Liver (tissue), 3 donors: Measurements from ENCODE around the gene THAP11.

Source experiments
- FOXA1 ChIP-seq: IDR thresholded peaks from 2 replicates; pipeline ENCODE4 v1.6.1; 2016; ENCODE audit warnings: antibody characterized with exemption
- HNF4G ChIP-seq: IDR thresholded peaks from 2 replicates; pipeline ENCODE4 v1.6.1; 2016; ENCODE audit warnings: antibody characterized with exemption
- MAX ChIP-seq: IDR thresholded peaks from 2 replicates; pipeline ENCODE4 v1.6.1; 2016; ENCODE audit warnings: antibody characterized with exemption
- YY1 ChIP-seq: IDR thresholded peaks from 2 replicates; pipeline ENCODE4 v1.6.1; 2016; ENCODE audit warnings: antibody characterized with exemption, mild to moderate bottlenecking
- TF ChIP-seq, protein P1 (sequence below): IDR thresholded peaks from 2 replicates; pipeline ENCODE4 v1.6.1; 2016; ENCODE audit warnings: antibody characterized with exemption
- TF ChIP-seq, protein P2 (sequence below): fragments of 150-350 bp; IDR thresholded peaks from 2 replicates; pipeline ENCODE4 v1.5.1; 2017; ENCODE audit warnings: improper control_type of control experiment, low read depth, low read length; ENCODE audit not compliant: missing input control
- donor health status: healthy.
- donor health status: healthy.

DNA sequence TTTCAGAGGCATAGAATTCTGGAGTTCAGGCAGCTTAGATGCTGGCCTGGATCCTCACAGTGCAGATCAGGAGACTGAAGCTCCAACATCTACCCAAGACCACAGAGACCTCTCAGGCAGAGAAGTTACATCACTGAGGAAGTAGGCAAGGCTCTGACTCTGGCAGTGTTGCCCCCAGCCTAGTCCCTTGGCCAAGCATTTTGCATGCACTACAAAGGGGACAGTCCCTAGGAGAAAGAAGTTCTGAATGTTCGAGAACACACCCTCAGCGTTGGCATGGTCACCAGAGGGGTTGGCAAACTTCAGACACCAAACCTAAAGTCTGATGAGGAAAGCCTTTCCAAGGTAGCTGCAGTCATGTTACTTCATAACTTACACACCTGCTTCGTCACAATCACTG is 38.2 kb upstream of the THAP11 start:
- TF ChIP-seq, protein P1, sequence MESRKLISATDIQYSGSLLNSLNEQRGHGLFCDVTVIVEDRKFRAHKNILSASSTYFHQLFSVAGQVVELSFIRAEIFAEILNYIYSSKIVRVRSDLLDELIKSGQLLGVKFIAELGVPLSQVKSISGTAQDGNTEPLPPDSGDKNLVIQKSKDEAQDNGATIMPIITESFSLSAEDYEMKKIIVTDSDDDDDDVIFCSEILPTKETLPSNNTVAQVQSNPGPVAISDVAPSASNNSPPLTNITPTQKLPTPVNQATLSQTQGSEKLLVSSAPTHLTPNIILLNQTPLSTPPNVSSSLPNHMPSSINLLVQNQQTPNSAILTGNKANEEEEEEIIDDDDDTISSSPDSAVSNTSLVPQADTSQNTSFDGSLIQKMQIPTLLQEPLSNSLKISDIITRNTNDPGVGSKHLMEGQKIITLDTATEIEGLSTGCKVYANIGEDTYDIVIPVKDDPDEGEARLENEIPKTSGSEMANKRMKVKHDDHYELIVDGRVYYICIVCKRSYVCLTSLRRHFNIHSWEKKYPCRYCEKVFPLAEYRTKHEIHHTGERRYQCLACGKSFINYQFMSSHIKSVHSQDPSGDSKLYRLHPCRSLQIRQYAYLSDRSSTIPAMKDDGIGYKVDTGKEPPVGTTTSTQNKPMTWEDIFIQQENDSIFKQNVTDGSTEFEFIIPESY = no peak
- TF ChIP-seq, protein P2, sequence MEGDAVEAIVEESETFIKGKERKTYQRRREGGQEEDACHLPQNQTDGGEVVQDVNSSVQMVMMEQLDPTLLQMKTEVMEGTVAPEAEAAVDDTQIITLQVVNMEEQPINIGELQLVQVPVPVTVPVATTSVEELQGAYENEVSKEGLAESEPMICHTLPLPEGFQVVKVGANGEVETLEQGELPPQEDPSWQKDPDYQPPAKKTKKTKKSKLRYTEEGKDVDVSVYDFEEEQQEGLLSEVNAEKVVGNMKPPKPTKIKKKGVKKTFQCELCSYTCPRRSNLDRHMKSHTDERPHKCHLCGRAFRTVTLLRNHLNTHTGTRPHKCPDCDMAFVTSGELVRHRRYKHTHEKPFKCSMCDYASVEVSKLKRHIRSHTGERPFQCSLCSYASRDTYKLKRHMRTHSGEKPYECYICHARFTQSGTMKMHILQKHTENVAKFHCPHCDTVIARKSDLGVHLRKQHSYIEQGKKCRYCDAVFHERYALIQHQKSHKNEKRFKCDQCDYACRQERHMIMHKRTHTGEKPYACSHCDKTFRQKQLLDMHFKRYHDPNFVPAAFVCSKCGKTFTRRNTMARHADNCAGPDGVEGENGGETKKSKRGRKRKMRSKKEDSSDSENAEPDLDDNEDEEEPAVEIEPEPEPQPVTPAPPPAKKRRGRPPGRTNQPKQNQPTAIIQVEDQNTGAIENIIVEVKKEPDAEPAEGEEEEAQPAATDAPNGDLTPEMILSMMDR = no peak
- TF ChIP-seq HNF4G (no peak), FOXA1 (no peak), YY1 (no peak), MAX (no peak)
